SK-N-SH (cell line): ENCODE data around the gene IL17REL.

Experiments used
- CTCF ChIP-seq: fragments of 200-600 bp; sonication (generic); IDR thresholded peaks from 2 replicates; pipeline ENCODE4 v1.6.1; 2017; ENCODE audit warnings: antibody characterized with exemption, mild to moderate bottlenecking, moderate library complexity
- EP300 ChIP-seq, 2 experiments: IDR thresholded peaks; 2 replicates each; pipeline versions ENCODE4 v1.4.0 to v1.6.1; 2012; ENCODE audit warnings: borderline replicate concordance in 1 of 2, low read depth in 1 of 2, low read length in 1 of 2
- GABPA ChIP-seq: IDR thresholded peaks from 2 replicates; pipeline ENCODE4 v1.4.0; 2012; ENCODE audit warnings: low read depth, mild to moderate bottlenecking
- GATA2 ChIP-seq: sonication (generic); formaldehyde crosslinking; IDR thresholded peaks from 2 replicates; pipeline ENCODE4 v1.5.0; 2020; ENCODE audit warnings: mild to moderate bottlenecking, missing genetic modification reagents
- MAX ChIP-seq: IDR thresholded peaks from 2 replicates; pipeline ENCODE4 v1.4.0; 2012; ENCODE audit warnings: low read depth
- REST ChIP-seq: IDR thresholded peaks from 2 replicates; pipeline ENCODE4 v1.6.1; 2012; ENCODE audit warnings: mild to moderate bottlenecking, low read depth, low read length, moderate library complexity
- TAF1 ChIP-seq: IDR thresholded peaks from 2 replicates; pipeline ENCODE4 v1.6.1; 2012; ENCODE audit warnings: low read depth, mild to moderate bottlenecking, low read length, moderate library complexity, borderline replicate concordance

- no peak for TF ChIP-seq CTCF
- no peak for TF ChIP-seq TAF1
- peak in 1 of 2 experiments; percentile 11; a peak in 1 of 4 replicates for TF ChIP-seq EP300 (IDR thresholded peaks at IDR 0.05; ENCODE audit: borderline replicate concordance in 1 of 2, low read depth in 1 of 2, low read length in 1 of 2)
- peak; percentile 68 for TF ChIP-seq MAX
- TF ChIP-seq REST, result no peak
- TF ChIP-seq GABPA, result no peak
- TF ChIP-seq GATA2 (CRISPR knock-in tag), result no peak
These were observed 50.4 kb downstream of the IL17REL start for GRCh38 chr22:49962012-49962750.
